Daoy (cell line): ENCODE results near the gene SEMA3A. TPM values are rescaled to one million over a fixed set of nuclear protein-coding genes. Genes with fewer than 3 reads are reported as not detected.

ENCODE experiments used
- DNase-seq: peaks from one replicate; pipeline ENCODE4 v3.0.0-alpha.2; 2015; ENCODE audit warnings: low read depth
- total RNA-seq: library from RNA; depleted of rRNA; stranded (reverse); fragments of >200 nt; shearing (Covaris generic); gene quantifications from 2 replicates; pipeline ENCODE4 v1.2.3, GENCODE V29; 2014

SEMA3A gene
- total RNA-seq, 1 experiment from 2014 or later: 14.3 TPM

GRCh38 chr7:84196084-84196503 is 1.5 kb upstream of the SEMA3A start:
- DNase-seq: peak; percentile 32

- DNase-seq: no peak
These were observed 889 bp upstream of the SEMA3A start for GRCh38 chr7:84195295-84196060.

GRCh38 chr7:84193747-84194146 is 842 bp downstream of the SEMA3A start:
- no peak for DNase-seq

- DNase-seq: peak; percentile 16
These were observed 2.7 kb downstream of the SEMA3A start for GRCh38 chr7:84191842-84192241.

DNA sequence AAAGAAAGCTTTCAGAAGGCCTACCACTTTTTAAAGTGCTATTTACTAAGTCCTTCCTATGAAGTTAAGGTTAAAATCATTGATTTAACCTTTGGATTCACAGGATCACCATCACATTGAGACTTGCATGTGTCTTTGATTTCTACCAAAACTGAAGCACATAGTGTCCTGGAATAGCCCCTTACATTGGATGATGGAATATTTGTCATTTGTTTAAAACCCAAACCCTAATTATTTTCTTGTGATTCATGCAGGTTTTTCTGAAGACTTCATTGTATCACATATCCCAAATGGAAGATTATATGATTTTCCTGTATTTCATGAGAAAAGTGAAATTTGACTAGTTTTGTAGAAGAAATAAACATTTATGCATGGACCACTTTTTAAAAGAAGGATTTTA is 3.3 kb downstream of the SEMA3A start:
- no peak for DNase-seq

DNA sequence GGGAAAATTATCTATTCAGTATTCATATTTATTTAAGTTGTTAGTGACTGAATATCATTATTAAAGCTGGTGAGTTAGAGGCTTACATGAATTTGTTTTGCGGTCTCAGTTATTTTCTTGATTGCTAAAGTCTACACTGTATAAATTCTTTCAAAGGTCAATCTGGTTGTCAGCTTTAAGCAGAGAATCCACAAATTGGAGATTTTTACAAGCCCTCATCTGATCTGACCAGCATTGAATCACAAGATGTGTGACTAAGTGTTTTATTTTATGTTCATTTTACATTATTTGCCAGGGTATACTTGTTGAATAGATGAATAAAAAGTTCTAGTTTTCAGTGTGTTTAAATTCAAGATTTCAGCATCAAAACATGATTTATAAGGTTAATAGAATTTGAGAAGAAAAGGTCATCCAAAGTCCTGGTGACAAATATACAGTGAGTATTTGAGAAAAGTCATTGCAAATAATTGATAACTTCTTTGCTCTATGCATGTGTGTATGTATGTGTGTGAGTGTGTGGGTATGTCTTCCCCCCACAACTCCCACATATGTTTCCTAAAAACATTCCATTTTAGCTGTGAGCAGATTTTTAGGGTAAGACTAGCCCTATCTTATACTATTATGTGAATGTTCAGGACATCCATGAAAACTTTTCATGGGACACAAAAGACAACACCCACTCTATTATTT is 4.4 kb downstream of the SEMA3A start:
- no peak for DNase-seq

- DNase-seq: no peak
These were observed 5.7 kb downstream of the SEMA3A start for GRCh38 chr7:84188786-84189405.

DNA sequence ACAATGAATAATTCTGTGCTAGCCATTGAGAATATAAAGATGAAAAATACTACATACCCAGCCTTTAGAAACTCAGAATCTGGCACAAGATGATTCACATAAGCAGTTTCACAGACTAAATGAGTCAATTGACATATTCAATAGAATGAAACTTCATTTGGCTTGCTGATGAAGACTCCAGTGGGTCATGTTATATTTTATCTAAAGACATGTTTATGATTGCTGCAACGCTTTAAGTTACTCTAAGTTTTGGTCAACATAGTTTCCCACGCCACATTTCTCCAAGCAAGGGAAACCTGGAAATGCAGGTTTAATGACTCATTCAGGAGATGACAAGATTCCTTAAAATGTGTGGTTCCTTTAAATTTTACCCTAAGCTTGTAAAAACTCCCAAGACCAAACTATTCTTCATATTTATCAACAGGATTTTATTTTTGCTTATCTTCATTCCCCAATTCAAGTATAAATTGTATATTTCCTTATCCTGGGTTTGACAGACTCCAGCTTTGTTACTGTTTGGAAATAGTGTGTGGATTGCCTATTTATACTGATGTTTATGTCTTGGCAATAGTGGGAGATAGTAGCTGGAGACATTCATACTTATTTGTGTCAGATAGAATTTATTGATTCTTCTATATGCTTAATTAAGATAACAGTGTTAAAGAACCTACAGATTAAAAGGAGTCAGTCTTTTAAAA is 6.6 kb downstream of the SEMA3A start:
- peak; percentile 33 for DNase-seq

DNA sequence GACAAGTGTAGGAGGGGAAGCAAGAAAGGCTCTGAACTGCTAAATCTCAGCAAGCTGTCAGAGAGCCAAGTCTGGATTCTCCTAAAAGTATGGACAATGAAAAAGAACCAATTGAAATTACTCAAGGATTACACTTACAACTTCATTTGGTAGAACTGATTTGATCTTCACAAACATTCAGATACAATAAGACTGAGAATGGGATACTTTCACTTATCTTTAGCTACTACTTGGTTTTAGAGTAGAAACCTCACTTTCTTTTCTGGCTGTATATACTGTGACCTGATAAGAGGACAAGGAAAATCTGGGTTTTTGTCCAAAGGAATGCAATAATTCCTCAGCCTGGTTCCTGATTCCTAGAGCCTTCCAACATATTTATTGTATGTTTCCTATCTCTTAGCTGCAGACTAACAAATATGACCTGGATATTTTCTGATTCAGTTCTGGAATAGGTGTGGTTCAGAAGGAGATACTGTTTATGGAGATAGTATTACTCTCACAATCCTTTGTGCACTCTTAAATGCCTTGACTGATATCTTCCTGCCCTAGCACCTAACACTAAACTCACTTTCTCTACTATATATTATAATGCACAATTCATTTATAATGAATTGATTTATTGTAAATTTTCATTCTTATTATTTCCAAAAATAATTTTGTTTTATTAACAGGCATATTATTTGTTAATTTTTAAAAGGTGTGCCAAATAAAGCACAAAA is 7.3 kb downstream of the SEMA3A start:
- no peak for DNase-seq

- DNase-seq: no peak
These were observed 10.8 kb downstream of the SEMA3A start for GRCh38 chr7:84183741-84184140.

DNA sequence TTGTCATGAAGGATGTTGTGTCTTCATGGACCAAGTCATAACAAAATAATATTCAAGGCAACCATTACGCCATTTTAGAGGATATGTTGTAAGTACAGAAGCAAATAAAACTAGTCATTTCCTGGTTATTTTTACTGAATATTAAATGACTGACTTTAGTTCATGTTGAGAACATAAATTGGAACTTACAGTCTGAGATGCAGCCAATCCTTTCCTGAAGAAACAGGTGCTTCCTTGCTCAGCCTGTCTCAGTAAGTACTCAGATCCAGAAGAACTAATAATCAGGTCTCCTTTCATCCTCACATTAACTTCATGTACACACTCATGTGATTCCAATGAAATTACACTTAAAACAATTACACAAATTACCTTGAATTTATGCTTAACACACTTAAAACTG is 12.3 kb downstream of the SEMA3A start:
- no peak for DNase-seq

- no peak for DNase-seq
These were observed 13.0 kb downstream of the SEMA3A start for GRCh38 chr7:84181628-84182027.

- no peak for DNase-seq
These were observed 16.7 kb downstream of the SEMA3A start for GRCh38 chr7:84177758-84178412.

GRCh38 chr7:84176716-84177115 is 17.9 kb downstream of the SEMA3A start:
- no peak for DNase-seq

DNA sequence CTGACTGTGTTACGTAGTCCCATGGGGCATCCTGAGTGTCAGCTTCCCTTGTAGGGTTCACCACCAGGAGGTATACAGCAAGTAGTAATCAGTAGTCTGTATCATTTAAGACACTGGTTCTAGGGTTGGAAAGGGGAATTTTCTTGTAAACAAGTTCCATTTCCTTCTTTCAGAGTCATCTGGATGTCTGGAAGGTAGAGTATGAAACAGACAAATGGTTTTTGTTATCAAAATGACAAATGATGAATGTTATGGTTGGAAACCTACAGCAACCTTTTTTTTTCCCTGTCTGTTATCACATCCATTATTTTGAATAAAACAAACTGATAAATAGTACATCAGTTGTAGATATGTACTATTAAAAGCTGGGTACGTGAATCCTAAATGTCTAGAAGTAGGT is 19.1 kb downstream of the SEMA3A start:
- DNase-seq: no peak

DNA sequence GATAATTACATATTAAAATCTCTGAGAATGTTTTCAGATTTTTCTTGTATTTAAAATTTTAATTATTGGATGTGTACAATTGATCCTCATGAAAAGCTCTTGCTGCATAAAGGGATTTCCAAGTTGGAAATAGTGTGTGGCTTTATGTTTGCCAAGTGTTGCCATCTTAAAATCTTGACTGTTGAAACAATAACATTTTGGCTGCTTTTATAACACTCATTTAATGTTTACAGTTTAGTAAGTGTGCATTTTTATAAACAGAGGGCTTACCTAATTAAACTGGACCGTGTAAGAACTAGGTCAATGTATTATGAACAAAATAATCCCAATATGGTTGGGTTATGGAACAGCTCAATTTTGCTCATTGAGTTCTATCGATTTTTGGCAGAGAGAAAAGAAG is 23.9 kb downstream of the SEMA3A start:
- no peak for DNase-seq

DNA sequence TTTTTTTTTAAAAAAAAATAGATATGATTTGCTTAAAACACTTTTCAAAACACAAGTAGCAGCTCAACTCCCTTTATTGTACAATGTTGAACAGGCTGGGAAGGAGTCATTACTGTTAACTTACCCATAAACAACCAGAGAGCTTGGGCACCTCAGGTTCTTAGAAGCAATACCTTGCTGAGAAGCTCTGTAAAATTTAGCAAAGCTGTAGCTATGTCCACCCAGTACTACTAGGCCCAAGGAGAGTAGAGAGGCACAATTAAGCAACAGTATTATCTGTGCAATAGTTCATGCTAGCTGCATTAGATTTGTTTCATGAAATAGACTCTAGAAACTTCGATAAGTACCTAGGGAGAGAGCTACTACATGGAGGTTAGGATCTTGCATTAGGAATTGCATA is 32.0 kb downstream of the SEMA3A start:
- DNase-seq: no peak

GRCh38 chr7:84162125-84162524 is 32.5 kb downstream of the SEMA3A start:
- no peak for DNase-seq

GRCh38 chr7:84161398-84161797 is 33.2 kb downstream of the SEMA3A start:
- DNase-seq: no peak

- no peak for DNase-seq
These were observed 35.2 kb downstream of the SEMA3A start for GRCh38 chr7:84159435-84159834.

DNA sequence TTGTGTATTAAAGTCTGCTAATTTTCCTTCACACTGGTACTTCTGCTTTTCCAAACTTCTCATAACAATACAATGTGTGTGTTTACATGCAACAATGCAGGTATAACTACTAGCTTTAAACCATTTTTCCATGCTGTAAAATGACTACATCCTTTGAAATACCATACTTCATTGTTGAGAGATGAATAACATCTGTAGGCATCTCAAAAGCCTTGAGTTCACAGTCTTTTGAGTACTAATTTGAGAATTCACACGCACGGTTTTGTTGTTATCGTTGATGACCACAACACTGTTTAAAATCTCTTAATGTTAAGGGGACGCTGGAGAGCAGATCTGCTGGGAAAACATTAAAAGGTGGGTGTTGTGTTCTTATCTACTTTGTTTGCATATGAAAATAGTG is 37.4 kb downstream of the SEMA3A start:
- DNase-seq: no peak
